Mesenchymal stem cell (in vitro differentiated cells and primary cell): ENCODE results near the gene EIF4B. TPM values are rescaled to one million over a fixed set of nuclear protein-coding genes. Genes with fewer than 3 reads are reported as not detected.

Source experiments
- DNase-seq: peaks from one replicate; pipeline ENCODE4 v3.0.0-alpha.2; 2013
- H2AFZ ChIP-seq: one replicate; pipeline ENCODE4 v1.6.1; 2013; ENCODE audit warnings: low read depth, mild to moderate bottlenecking, control low read depth, inconsistent platforms, low read length, moderate library complexity
- H2AK5ac ChIP-seq: 2 replicates; pipeline ENCODE4 v1.6.1; 2013; ENCODE audit warnings: low read length, moderate library complexity, mild to moderate bottlenecking, inconsistent platforms; ENCODE audit not compliant: severe bottlenecking
- H2BK120ac ChIP-seq: one replicate; pipeline ENCODE4 v1.6.1; 2013; ENCODE audit warnings: low read depth, mild to moderate bottlenecking, inconsistent platforms, low read length, moderate library complexity
- H2BK12ac ChIP-seq, 2 experiments: one replicate each; pipeline ENCODE4 v1.6.1; 2013; ENCODE audit warnings: inconsistent platforms in 2 of 2, low read length in 2 of 2, mild to moderate bottlenecking in 2 of 2, moderate library complexity in 2 of 2, control low read depth in 1 of 2
- H2BK15ac ChIP-seq: one replicate; pipeline ENCODE4 v1.6.1; 2013; ENCODE audit warnings: mild to moderate bottlenecking, low read depth, inconsistent platforms; ENCODE audit not compliant: poor library complexity, severe bottlenecking
- H2BK5ac ChIP-seq: 2 replicates; pipeline ENCODE4 v1.6.1; 2013; ENCODE audit warnings: low read depth, mild to moderate bottlenecking, low read length, control low read depth, inconsistent platforms; ENCODE audit not compliant: poor library complexity, severe bottlenecking
- H3K14ac ChIP-seq, 2 experiments: one replicate each; pipeline ENCODE4 v1.6.1; 2013; ENCODE audit warnings: inconsistent platforms in 2 of 2, low read length in 2 of 2, control low read depth in 1 of 2, mild to moderate bottlenecking in 1 of 2, moderate library complexity in 1 of 2
- H3K18ac ChIP-seq, 2 experiments: one replicate each; pipeline ENCODE4 v1.6.1; 2013; ENCODE audit warnings: inconsistent platforms in 2 of 2, low read length in 2 of 2, control low read depth in 1 of 2, low read depth in 1 of 2, mild to moderate bottlenecking in 1 of 2
- H3K23ac ChIP-seq, 2 experiments: one replicate each; pipeline ENCODE4 v1.6.1; 2013; ENCODE audit warnings: inconsistent platforms in 2 of 2, low read length in 2 of 2, mild to moderate bottlenecking in 2 of 2, moderate library complexity in 2 of 2, control low read depth in 1 of 2
- H3K27ac ChIP-seq: 2 replicates; pipeline ENCODE4 v1.5.1; 2013; ENCODE audit warnings: mild to moderate bottlenecking, moderate library complexity, low read length, control low read depth, inconsistent platforms; ENCODE audit not compliant: poor library complexity, severe bottlenecking
- H3K27me3 ChIP-seq, 2 experiments: 2 replicates each; pipeline versions ENCODE4 v1.6.1 to v1.7.0; 2013; ENCODE audit warnings: low read length in 2 of 2, mild to moderate bottlenecking in 2 of 2, moderate library complexity in 2 of 2, control low read depth in 1 of 2, inconsistent platforms in 1 of 2; ENCODE audit not compliant: control insufficient read depth in 1 of 2, insufficient read depth in 1 of 2
- H3K36me3 ChIP-seq, 2 experiments: 2 replicates each; pipeline versions ENCODE4 v1.6.1 to v1.7.0; 2013; ENCODE audit warnings: low read length in 2 of 2, control low read depth in 1 of 2, inconsistent platforms in 1 of 2, low read depth in 1 of 2, mild to moderate bottlenecking in 1 of 2; ENCODE audit not compliant: insufficient read depth in 2 of 2, control insufficient read depth in 1 of 2
- H3K4ac ChIP-seq, 2 experiments: one replicate each; pipeline ENCODE4 v1.6.1; 2013; ENCODE audit warnings: inconsistent platforms in 2 of 2, low read length in 2 of 2, mild to moderate bottlenecking in 2 of 2, moderate library complexity in 2 of 2, control low read depth in 1 of 2, low read depth in 1 of 2
- H3K4me1 ChIP-seq: 2 replicates; pipeline ENCODE4 v1.6.1; 2013; ENCODE audit warnings: low read depth, low read length, control low read depth; ENCODE audit not compliant: control insufficient read depth, insufficient read depth
- H3K4me2 ChIP-seq: 2 replicates; pipeline ENCODE4 v1.6.1; 2013; ENCODE audit warnings: low read length, mild to moderate bottlenecking, inconsistent platforms; ENCODE audit not compliant: poor library complexity, severe bottlenecking
- H3K4me3 ChIP-seq, 2 experiments: 2 replicates each; pipeline versions ENCODE4 v1.5.1 to v1.7.0; 2013; ENCODE audit warnings: low read length in 2 of 2, mild to moderate bottlenecking in 2 of 2, control low read depth in 1 of 2, low read depth in 1 of 2; ENCODE audit not compliant: insufficient read depth in 1 of 2
- H3K79me1 ChIP-seq: replicated peaks from 2 replicates; pipeline ENCODE4 v1.6.1; 2013; ENCODE audit warnings: mild to moderate bottlenecking, control low read depth, low read length, inconsistent platforms; ENCODE audit not compliant: poor library complexity, severe bottlenecking
- H3K9ac ChIP-seq: 2 replicates; pipeline ENCODE4 v1.7.0; 2013; ENCODE audit warnings: mild to moderate bottlenecking, low read length, moderate library complexity
- H3K9me3 ChIP-seq: 2 replicates; pipeline ENCODE4 v1.7.0; 2013; ENCODE audit warnings: mild to moderate bottlenecking, low read length; ENCODE audit not compliant: control insufficient read depth
- H4K8ac ChIP-seq: one replicate; pipeline ENCODE4 v1.6.1; 2013; ENCODE audit warnings: inconsistent platforms, mild to moderate bottlenecking, low read length, moderate library complexity
- H4K91ac ChIP-seq: one replicate; pipeline ENCODE4 v1.6.1; 2013; ENCODE audit warnings: mild to moderate bottlenecking, low read length, inconsistent platforms
- WGBS: methylation state at CpG from one replicate; pipeline ENCODE4 v1.1.7; 2013; ENCODE audit warnings: mixed read lengths; 5-methylcytosine and 5-hydroxymethylcytosine counted together
- polyA plus RNA-seq, 2 experiments: library from polyadenylated mRNA; stranded (reverse); fragments of 200-250 nt; gene quantifications; one replicate each; pipeline ENCODE4 v1.2.3, GENCODE V29; 2013

The EIF4B gene, protein sequence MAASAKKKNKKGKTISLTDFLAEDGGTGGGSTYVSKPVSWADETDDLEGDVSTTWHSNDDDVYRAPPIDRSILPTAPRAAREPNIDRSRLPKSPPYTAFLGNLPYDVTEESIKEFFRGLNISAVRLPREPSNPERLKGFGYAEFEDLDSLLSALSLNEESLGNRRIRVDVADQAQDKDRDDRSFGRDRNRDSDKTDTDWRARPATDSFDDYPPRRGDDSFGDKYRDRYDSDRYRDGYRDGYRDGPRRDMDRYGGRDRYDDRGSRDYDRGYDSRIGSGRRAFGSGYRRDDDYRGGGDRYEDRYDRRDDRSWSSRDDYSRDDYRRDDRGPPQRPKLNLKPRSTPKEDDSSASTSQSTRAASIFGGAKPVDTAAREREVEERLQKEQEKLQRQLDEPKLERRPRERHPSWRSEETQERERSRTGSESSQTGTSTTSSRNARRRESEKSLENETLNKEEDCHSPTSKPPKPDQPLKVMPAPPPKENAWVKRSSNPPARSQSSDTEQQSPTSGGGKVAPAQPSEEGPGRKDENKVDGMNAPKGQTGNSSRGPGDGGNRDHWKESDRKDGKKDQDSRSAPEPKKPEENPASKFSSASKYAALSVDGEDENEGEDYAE
- 387 TPM for polyA plus RNA-seq (2013, experiment 1 of 2)
- 364 TPM for polyA plus RNA-seq (2013, experiment 2 of 2)

DNA sequence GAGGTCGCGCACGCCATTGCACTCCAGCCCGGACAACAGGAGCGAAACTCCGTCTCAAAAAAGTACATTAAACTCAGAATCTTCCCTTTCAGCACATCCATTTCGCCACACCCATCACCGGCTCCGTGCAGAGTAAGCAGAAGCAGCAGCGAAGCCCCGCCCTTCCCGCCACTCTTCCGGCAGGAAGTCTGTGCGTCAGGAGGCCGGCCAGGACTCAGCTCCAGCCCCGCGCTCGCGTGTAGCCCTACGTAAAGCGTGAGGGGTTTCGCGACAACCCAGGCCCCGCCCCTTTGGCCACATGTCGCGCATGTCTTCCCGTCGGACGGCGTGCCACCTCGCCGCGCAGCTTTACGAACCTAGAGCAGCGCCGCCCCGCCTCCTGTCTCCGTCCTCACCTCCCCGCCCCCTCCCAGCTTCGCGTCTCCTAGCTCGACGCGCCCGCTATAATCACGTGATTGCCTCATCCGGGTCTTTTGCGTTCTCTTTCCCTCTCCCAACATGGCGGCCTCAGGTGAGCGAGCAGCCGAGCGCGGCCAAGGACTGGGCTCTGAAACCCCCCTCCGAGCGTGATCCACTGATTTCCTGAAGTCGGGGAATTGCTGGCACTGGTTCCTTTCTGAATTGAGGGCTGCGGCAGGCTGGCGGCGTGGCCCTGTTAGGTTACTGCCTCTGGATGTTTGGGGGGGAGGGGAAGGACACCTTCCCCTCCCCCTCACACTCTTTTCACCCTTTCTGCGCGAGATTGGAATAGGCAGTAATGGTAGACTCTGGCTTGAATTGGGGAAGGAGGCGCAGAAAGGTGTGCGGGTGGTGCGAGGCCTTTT, at the start of gene EIF4B:
TSS of gene EIF4B (plus strand) at position 471 of the 824 bp plus-strand sequence. CDS start at position 499, 28 bp downstream.
- under 1% methylated on average over 61 of the region's 64 CpGs for WGBS
- peak within 1 kb of the TSS in 1 of 2 experiments; percentile 95 for H3K23ac ChIP-seq
- no peaks in the 10 kb centered on the region for H3K27me3 ChIP-seq
- peak within 1 kb of the TSS; percentile 95 for H3K27ac ChIP-seq
- H3K4me2 ChIP-seq, result peak within 1 kb of the TSS; percentile 94
- H2BK5ac ChIP-seq, result peak within 1 kb of the TSS; percentile 87
- H4K8ac ChIP-seq, result peak within 1 kb of the TSS; percentile 95
- H3K4ac ChIP-seq, result peak within 1 kb of the TSS; percentile 97 to 98
- peaks cover 3% of the 10 kb centered on the region for H3K79me1 ChIP-seq
- no peaks in the 10 kb centered on the region for H3K9me3 ChIP-seq
- H4K91ac ChIP-seq, result peak within 1 kb of the TSS; percentile 96
- peak; percentile 100 for DNase-seq
- H3K9ac ChIP-seq, result peak within 1 kb of the TSS; percentile 100
- peak within 1 kb of the TSS; percentile 77 for H2BK15ac ChIP-seq
- H2BK120ac ChIP-seq, result peak within 1 kb of the TSS; percentile 79
- H3K4me3 ChIP-seq, result peak within 1 kb of the TSS; percentile 99 to 100
- H3K4me1 ChIP-seq, result peaks cover 8% of the 10 kb centered on the region
- peak within 1 kb of the TSS in 1 of 2 experiments; percentile 100 for H3K14ac ChIP-seq
- H3K18ac ChIP-seq, result peak within 1 kb of the TSS; percentile 98 to 100
- H2AFZ ChIP-seq, result peak within 1 kb of the TSS; percentile 46
- H2BK12ac ChIP-seq, result peak within 1 kb of the TSS; percentile 89 to 92
- peak within 1 kb of the TSS; percentile 99 for H2AK5ac ChIP-seq
- peaks cover 6 to 28% of the 10 kb centered on the region in 2 experiments for H3K36me3 ChIP-seq

DNA sequence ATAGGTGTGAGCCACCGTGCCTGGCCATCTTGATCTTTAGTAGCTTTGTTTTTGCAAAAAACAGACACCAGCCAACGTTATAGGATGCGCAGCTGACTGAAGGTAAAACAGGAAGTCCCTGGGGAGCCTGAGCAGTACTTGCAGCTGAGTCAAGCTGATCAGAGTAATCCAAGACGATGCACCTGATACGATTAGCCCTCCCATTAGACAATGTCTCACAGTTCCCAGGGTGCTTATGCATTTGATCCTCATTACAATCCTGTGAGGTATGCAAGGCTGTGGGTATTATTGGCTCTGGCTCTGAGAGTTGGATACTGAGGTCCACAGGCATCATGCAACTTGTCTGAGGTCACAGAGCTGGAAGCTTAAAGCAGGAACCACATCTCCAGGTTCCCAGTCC, 49.3 kb upstream of the EIF4B start:
- H3K9ac ChIP-seq, result no peak overlapping the region
- WGBS, result 64% methylated on average over 3 of the region's 5 CpGs
- no peak overlapping the region for H2BK5ac ChIP-seq
- no peak overlapping the region for H3K4me3 ChIP-seq
- H3K14ac ChIP-seq, result no peak overlapping the region
- H2AFZ ChIP-seq, result no peak overlapping the region
- H2AK5ac ChIP-seq, result no peak overlapping the region
- DNase-seq, result no peak
- H2BK12ac ChIP-seq, result no peak overlapping the region
- H3K4me1 ChIP-seq, result peaks cover 9% of the 10 kb centered on the region
- no peak overlapping the region for H2BK120ac ChIP-seq
- H3K18ac ChIP-seq, result no peak overlapping the region
- peaks cover 0 to 15% of the 10 kb centered on the region in 2 experiments for H3K36me3 ChIP-seq
- no peaks in the 10 kb centered on the region for H3K9me3 ChIP-seq
- no peak overlapping the region for H3K4ac ChIP-seq
- no peak overlapping the region for H2BK15ac ChIP-seq
- H3K4me2 ChIP-seq, result no peak overlapping the region
- no peak overlapping the region for H3K27ac ChIP-seq
- H4K8ac ChIP-seq, result no peak overlapping the region
- H3K23ac ChIP-seq, result peak overlapping the region in 1 of 2 experiments; percentile 42
- H3K27me3 ChIP-seq, result peaks cover 0 to 11% of the 10 kb centered on the region in 2 experiments
- no peak overlapping the region for H4K91ac ChIP-seq
- H3K79me1 ChIP-seq, result peaks cover 4% of the 10 kb centered on the region

DNA sequence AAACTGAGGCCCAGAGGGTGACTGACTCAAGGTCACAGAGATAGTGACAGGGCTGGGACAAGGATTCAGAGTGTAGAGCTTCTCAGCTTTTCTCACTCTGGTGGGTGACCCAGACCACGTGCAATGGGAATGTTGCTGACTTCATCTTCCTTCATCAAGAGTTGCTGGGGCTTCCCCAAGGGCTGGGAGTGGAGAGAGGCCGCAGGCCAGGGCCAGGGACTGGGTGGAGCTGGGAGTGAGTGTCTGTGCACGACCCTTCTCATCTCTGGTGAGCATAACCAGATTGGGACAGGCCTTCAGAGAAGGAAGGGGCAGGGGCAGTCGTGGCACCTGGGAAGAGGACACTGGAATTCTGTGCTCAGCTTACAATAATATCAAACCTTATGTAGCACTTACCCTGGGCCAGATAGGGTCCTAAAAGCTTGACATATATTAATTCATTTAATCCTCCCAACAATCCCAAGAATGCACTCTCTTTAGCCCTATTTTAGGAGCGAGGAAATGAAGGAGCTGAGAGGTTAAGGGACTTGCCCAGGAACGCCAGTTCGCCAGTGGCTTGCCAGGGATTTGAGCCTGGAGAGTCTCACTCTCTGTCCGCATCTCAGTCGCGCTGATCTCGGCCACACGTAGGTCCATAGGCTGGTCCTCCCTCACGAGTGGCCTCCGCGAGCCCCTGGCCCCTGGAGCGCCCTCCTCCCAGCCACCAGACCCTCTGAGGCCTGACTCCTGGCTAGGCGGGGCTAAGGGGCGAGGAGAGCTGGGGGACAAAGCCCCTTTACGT, 41.5 kb upstream of the EIF4B start:
- H3K18ac ChIP-seq, result peak overlapping the region in 1 of 2 experiments; percentile 75
- H2AK5ac ChIP-seq, result no peak overlapping the region
- peak overlapping the region in 1 of 2 experiments; percentile 95 for H3K23ac ChIP-seq
- no peaks in the 10 kb centered on the region for H3K9me3 ChIP-seq
- H3K14ac ChIP-seq, result no peak overlapping the region
- peak overlapping the region; percentile 84 for H3K4me2 ChIP-seq
- peak; percentile 65 for DNase-seq
- peak overlapping the region; percentile 56 for H2BK15ac ChIP-seq
- peak overlapping the region; percentile 41 for H3K9ac ChIP-seq
- H2BK12ac ChIP-seq, result peak overlapping the region in 1 of 2 experiments; percentile 94
- H2AFZ ChIP-seq, result peak overlapping the region; percentile 75
- peak overlapping the region in 1 of 2 experiments; percentile 86 for H3K4ac ChIP-seq
- peak overlapping the region; percentile 75 for H4K91ac ChIP-seq
- peak overlapping the region; percentile 75 for H4K8ac ChIP-seq
- WGBS, result 51% methylated on average over 19 of the region's 19 CpGs
- no peak overlapping the region for H3K27ac ChIP-seq
- H2BK5ac ChIP-seq, result no peak overlapping the region
- no peaks in the 10 kb centered on the region for H3K36me3 ChIP-seq
- peak overlapping the region in 1 of 2 experiments; percentile 67 for H3K4me3 ChIP-seq
- peaks cover 10% of the 10 kb centered on the region for H3K4me1 ChIP-seq
- no peaks in the 10 kb centered on the region for H3K79me1 ChIP-seq
- H2BK120ac ChIP-seq, result peak overlapping the region; percentile 56
- peaks cover 0 to 20% of the 10 kb centered on the region in 2 experiments for H3K27me3 ChIP-seq
